ENCODE results near the gene FHL2.

GRCh38 chr2:105373895-105374401, 24.9 kb downstream of the FHL2 start:
- TF ChIP-seq CTCF (IDR thresholded peaks at IDR 0.05), result no peak
- no peak for TF ChIP-seq POLR2A (IDR thresholded peaks at IDR 0.05)
- no peak for TF ChIP-seq EP300 (IDR thresholded peaks at IDR 0.05)

Measured in gastroesophageal sphincter (tissue), 3 donors.